HEK293T (cell line): ENCODE data around the gene CTIF.

Experiments
- CTCF ChIA-PET: fragments of 350-600 bp; formaldehyde crosslinking; extraction: SDS; loops from one replicate; lab custom pipeline; 2021; ENCODE audit warnings: antibody characterized with exemption, inconsistent platforms; lab: Yijun Ruan, JAX
- POLR2A ChIA-PET: fragments of 350-600 bp; formaldehyde crosslinking; extraction: SDS; loops from one replicate; lab custom pipeline; 2020; ENCODE audit warnings: antibody characterized with exemption, inconsistent platforms; lab: Yijun Ruan, JAX
- DNase-seq: peaks from one replicate; pipeline ENCODE4 v3.0.0; 2012; ENCODE audit warnings: mixed read lengths; ENCODE audit errors: extremely low spot score
- ARNT ChIP-seq: fragments of 450-650 bp; IDR thresholded peaks from 2 replicates; pipeline ENCODE4 v1.6.1; 2017; ENCODE audit warnings: mild to moderate bottlenecking
- BHLHE40 ChIP-seq: fragments of 450-650 bp; IDR thresholded peaks from 2 replicates; pipeline ENCODE4 v1.6.1; 2016; ENCODE audit warnings: mild to moderate bottlenecking, moderate library complexity, borderline replicate concordance
- CTBP1 ChIP-seq: fragments of 450-650 bp; IDR thresholded peaks from 2 replicates; pipeline ENCODE4 v1.6.1; 2016; ENCODE audit warnings: borderline replicate concordance
- ELF4 ChIP-seq: fragments of 450-650 bp; IDR thresholded peaks from 2 replicates; pipeline ENCODE4 v1.6.1; 2017; ENCODE audit warnings: antibody characterized with exemption
- FOXA1 ChIP-seq: fragments of 450-650 bp; IDR thresholded peaks from 2 replicates; pipeline ENCODE4 v1.6.1; 2016; ENCODE audit warnings: mild to moderate bottlenecking
- FOXK2 ChIP-seq: fragments of 450-650 bp; IDR thresholded peaks from 2 replicates; pipeline ENCODE4 v1.6.1; 2016; ENCODE audit warnings: mild to moderate bottlenecking
- FOXM1 ChIP-seq: fragments of 450-650 bp; IDR thresholded peaks from 2 replicates; pipeline ENCODE4 v1.6.1; 2017; ENCODE audit warnings: mild to moderate bottlenecking, borderline replicate concordance
- HDGF ChIP-seq: fragments of 450-650 bp; IDR thresholded peaks from 2 replicates; pipeline ENCODE4 v1.6.1; 2017; ENCODE audit warnings: antibody characterized with exemption, borderline replicate concordance
- L3MBTL2 ChIP-seq: fragments of 450-650 bp; conservative IDR thresholded peaks from 2 replicates; pipeline ENCODE4 v1.6.1; 2016; ENCODE audit warnings: mild to moderate bottlenecking
- LEF1 ChIP-seq: fragments of 450-650 bp; IDR thresholded peaks from 2 replicates; pipeline ENCODE4 v1.6.1; 2017; ENCODE audit warnings: mild to moderate bottlenecking, borderline replicate concordance
- NFRKB ChIP-seq: fragments of 450-650 bp; IDR thresholded peaks from 2 replicates; pipeline ENCODE4 v1.6.1; 2016; ENCODE audit warnings: mild to moderate bottlenecking, moderate library complexity
- PKNOX1 ChIP-seq: fragments of 450-650 bp; IDR thresholded peaks from 2 replicates; pipeline ENCODE4 v1.6.1; 2016
- SP1 ChIP-seq: fragments of 450-650 bp; IDR thresholded peaks from 2 replicates; pipeline ENCODE4 v1.6.1; 2017
- SUZ12 ChIP-seq: fragments of 450-650 bp; IDR thresholded peaks from 2 replicates; pipeline ENCODE4 v1.6.1; 2016; ENCODE audit warnings: mild to moderate bottlenecking
- TARDBP ChIP-seq: fragments of 450-650 bp; IDR thresholded peaks from 2 replicates; pipeline ENCODE4 v1.6.1; 2016
- ZNF384 ChIP-seq: fragments of 450-650 bp; IDR thresholded peaks from 2 replicates; pipeline ENCODE4 v1.6.1; 2016

The CTIF gene

GRCh38 chr18:48624856-48625255 lies 86.0 kb downstream of the CTIF start:
- CTCF ChIA-PET, result no interaction called here
- TF ChIP-seq BHLHE40 (no peak), ZNF384 (no peak), HDGF (no peak), TARDBP (no peak), NFRKB (no peak), FOXA1 (no peak), CTBP1 (no peak), SP1 (no peak), ELF4 (no peak), FOXM1 (no peak), FOXK2 (no peak), L3MBTL2 (no peak), PKNOX1 (no peak), LEF1 (no peak)
- DNase-seq, result no peak
- POLR2A ChIA-PET, result no interaction called here

DNA sequence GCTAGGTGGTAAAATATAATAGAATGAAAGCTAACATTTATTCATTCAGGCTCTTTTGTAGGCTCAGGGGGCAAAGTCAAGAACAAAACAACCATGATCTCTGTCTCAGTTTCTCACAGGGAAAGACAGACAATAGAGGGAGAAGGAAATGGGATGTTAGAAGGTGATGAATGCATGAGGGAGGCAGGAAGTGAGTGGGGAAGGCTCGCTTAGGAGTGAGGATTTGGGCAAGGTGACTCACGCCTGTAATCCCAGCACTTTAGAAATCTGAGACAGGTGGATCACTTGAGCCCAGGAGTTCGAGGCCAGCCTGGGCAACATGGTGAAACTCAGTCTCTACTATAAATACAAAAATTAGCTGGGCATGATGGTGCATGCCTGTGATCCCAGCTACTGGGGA lies 88.4 kb downstream of the CTIF start:
- TF ChIP-seq CTBP1 (no peak), TARDBP (no peak), SP1 (no peak), FOXM1 (no peak), SUZ12 (no peak), BHLHE40 (no peak), FOXA1 (no peak), ZNF384 (no peak), LEF1 (no peak), HDGF (no peak), ELF4 (no peak), ARNT (no peak), NFRKB (no peak), FOXK2 (no peak), L3MBTL2 (no peak)
- DNase-seq, result no peak
- ChIA-PET POLR2A (interaction anchor here (1.1 kb wide), 1 partner anchor 9 kb away, joined by 3 read pairs; no protein-coding TSS in a partner anchor), CTCF (no interaction called here)

DNA sequence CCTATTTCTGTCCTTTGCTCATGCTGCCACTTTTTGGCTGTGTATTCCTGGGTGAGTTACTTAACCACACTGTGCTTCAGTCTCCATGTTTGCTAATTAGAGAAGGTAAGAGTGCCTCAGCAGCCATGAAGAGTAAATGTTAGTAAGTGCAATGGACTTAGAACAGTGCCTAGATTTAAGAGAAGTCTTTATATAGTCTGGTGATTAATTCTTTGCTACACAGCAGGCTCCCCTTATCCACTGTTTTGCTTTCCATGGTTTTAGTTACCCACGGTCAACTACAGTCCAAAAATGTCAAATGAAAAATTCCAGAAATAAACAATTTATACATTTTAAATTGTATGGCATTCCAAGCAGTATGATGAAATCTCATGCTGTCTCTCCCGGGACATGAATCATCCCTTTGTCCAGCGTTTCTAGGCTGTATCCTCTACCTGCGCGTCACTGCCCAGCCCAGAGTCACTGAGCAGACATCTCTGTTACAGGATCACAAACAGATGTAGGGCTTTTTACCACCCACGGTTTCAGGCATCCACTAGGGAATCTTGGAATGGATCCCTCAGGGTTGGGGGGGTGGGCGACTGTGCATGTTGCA lies 91.0 kb downstream of the CTIF start:
- ChIA-PET POLR2A (no interaction called here), CTCF (no interaction called here)
- no peak for DNase-seq
- no peak for TF ChIP-seq SUZ12
- TF ChIP-seq HDGF, result no peak
- no peak for TF ChIP-seq LEF1
- no peak for TF ChIP-seq ZNF384

- CTCF ChIA-PET, result no interaction called here
- DNase-seq, result no peak
- POLR2A ChIA-PET, result no interaction called here
- TF ChIP-seq ARNT (no peak), L3MBTL2 (no peak), NFRKB (no peak), FOXM1 (no peak), TARDBP (no peak), LEF1 (no peak), ZNF384 (no peak), FOXA1 (no peak)
Measured at GRCh38 chr18:48631851-48632250, 93.0 kb downstream of the CTIF start.

DNA sequence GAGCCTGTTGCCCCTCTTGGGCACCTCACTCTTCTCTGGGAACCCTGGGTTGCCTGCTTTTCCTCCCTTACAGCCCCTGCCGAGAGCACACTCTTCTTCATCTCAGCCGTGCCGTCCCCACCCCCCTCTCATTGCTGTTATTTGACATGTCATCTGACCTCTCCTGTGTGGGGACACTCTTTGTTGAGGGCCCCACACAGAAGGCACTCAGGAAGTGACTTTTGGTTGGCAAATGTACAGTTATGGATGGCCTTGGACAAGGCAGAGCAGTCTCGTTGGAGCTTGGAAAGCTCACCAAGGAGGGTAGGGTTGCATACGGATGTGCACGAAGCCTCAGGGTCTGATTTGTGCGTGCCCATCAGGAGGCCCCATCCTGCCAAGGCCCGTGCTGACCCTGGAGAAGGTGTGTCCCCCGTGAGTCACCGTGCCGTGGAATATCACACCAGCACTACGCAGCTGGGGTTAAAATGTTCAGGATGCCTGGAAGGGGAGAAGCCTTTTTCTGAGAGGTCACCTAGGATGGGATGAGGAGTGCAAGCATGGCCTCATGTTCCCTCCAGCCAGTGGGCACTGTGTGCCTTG lies 93.9 kb downstream of the CTIF start:
- ChIA-PET POLR2A (no interaction called here), CTCF (no interaction called here)
- no peak for DNase-seq
- TF ChIP-seq L3MBTL2 (no peak), ZNF384 (no peak), TARDBP (no peak), BHLHE40 (no peak), CTBP1 (no peak), FOXK2 (no peak), SUZ12 (no peak), LEF1 (no peak), ELF4 (no peak), FOXM1 (no peak), SP1 (no peak)

DNA sequence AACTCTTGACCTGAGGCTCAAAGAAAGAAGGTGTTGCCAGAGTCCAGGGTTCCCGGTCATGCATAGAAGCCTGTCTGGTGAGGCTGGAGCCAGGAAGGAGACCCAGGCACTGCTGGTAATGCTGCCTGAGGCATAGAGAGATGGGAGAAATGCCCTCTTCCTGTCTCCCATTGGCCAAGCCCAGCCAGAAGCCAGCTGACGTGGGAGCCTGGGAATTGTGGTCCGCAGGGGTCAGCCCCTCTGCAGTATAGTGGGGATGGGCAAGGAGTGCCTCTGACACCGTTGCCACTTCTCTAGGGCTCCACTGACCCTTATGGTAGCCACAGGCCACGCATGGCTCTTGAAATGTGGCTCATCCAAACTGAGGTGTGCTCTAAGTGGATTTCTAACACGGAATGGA lies 95.7 kb downstream of the CTIF start:
- TF ChIP-seq SP1 (no peak), ZNF384 (no peak), TARDBP (no peak), ARNT (no peak), L3MBTL2 (no peak), FOXA1 (no peak), ELF4 (no peak), HDGF (no peak), BHLHE40 (no peak), SUZ12 (no peak), FOXM1 (no peak), LEF1 (no peak), PKNOX1 (no peak), FOXK2 (no peak), NFRKB (no peak), CTBP1 (no peak)
- DNase-seq, result no peak
- POLR2A ChIA-PET, result no interaction called here
- CTCF ChIA-PET, result no interaction called here
